ENCODE data around the gene C1orf21. TPM values are rescaled to one million over a fixed set of nuclear protein-coding genes. Genes with fewer than 3 reads are reported as not detected.

The C1orf21 gene
- total and polyA plus RNA-seq, 2 donors (not counting 3 experiments of a cell fraction or from before 2014, with no cell fraction given) = 0.79 to 8.5 TPM

- dilution Hi-C loops (cut with MboI; ENCODE audit: extremely low pct_ligation_motif_present, low sequenced_read_pairs) = no loop called here
- Histone ChIP-seq H3K4me2 (ENCODE audit: insufficient read depth, low read length) (no peak overlapping the region), H3K4me3 (replicated peaks in 1 of 3; ENCODE audit: insufficient read depth in 1 of 3, low read depth in 1 of 3, low read length in 3 of 3) (no peak overlapping the region), H3K9me3 (replicated peaks; ENCODE audit: control insufficient read depth, insufficient read depth, low read length) (no peaks in the 10 kb centered on the region), H3K79me2 (ENCODE audit: control insufficient read depth, insufficient read depth, low read length) (no peaks in the 10 kb centered on the region), H3K27me3 (ENCODE audit: control insufficient read depth in 2 of 2, insufficient read depth in 2 of 2, low read length in 2 of 2) (no peaks in the 10 kb centered on the region), H3K9me1 (replicated peaks; ENCODE audit: control insufficient read depth, extremely low read depth, insufficient read depth, low read length) (no peaks in the 10 kb centered on the region), H2AFZ (ENCODE audit: low read depth, low read length) (no peak overlapping the region), H4K20me1 (replicated peaks; ENCODE audit: control insufficient read depth, extremely low read depth, insufficient read depth, low read length) (no peaks in the 10 kb centered on the region), H3K4me1 (ENCODE audit: control insufficient read depth, extremely low read depth, insufficient read depth, low read length) (no peaks in the 10 kb centered on the region), H3K9ac (replicated peaks; ENCODE audit: extremely low read depth, insufficient read depth, low read length) (no peak overlapping the region), H3K27ac (ENCODE audit: insufficient read depth, low read depth, low read length) (no peak overlapping the region), H3K36me3 (ENCODE audit: control insufficient read depth in 2 of 2, extremely low read depth in 1 of 2, insufficient read depth in 2 of 2, low read length in 2 of 2) (no peaks in the 10 kb centered on the region)
- FAIRE-seq = no peak
- ChIA-PET POLR2A (no interaction called here), CTCF (interaction anchor here (0.8 kb wide), 1 partner anchor 8 kb away, joined by 3 read pairs; no protein-coding TSS in a partner anchor)
- TF ChIP-seq POLR2AphosphoS5 (IDR thresholded peaks at IDR 0.05; ENCODE audit: insufficient read depth, low read depth, low read length) (no peak), EZH2 (IDR thresholded peaks at IDR 0.05; ENCODE audit: borderline replicate concordance, low read depth, low read length, severe bottlenecking) (no peak), JUN (IDR thresholded peaks at IDR 0.05; ENCODE audit: borderline replicate concordance, insufficient read depth, insufficient read length, low read depth) (no peak), FOS (IDR thresholded peaks at IDR 0.05; ENCODE audit: borderline replicate concordance, insufficient read depth, low read length) (no peak), GATA2 (IDR thresholded peaks at IDR 0.05; ENCODE audit: insufficient read depth, insufficient read length, low read depth, low read length) (no peak), POLR2A (IDR thresholded peaks at IDR 0.05; ENCODE audit: low read depth, low read length) (no peak), CTCF (IDR thresholded peaks at IDR 0.05; ENCODE audit: extremely low read depth in 1 of 2, insufficient read depth in 1 of 2, low read depth in 1 of 2, low read length in 2 of 2) (no peak), MYC (IDR thresholded peaks at IDR 0.05; ENCODE audit: low read depth, low read length) (no peak)
- TF ChIP-seq, protein P1, sequence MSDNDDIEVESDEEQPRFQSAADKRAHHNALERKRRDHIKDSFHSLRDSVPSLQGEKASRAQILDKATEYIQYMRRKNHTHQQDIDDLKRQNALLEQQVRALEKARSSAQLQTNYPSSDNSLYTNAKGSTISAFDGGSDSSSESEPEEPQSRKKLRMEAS (IDR thresholded peaks at IDR 0.05; ENCODE audit: insufficient read depth, insufficient read length) = no peak
- BruUV-seq (replicated peaks) = no TSS peak
- DNase-seq (ENCODE audit: low read depth, low spot score) = no peak
- intact Hi-C loops (cut with micrococcal nuclease) = no loop called here
These were observed 19.6 kb downstream of the C1orf21 start for GRCh38 chr1:184406479-184406878.
